Neural progenitor cell (in vitro differentiated cells): ENCODE measurements around the gene HADH. TPM values are rescaled to one million over a fixed set of nuclear protein-coding genes. Genes with fewer than 3 reads are reported as not detected.
"Not testable (repeated sequence)": the region's sequence is repeated elsewhere in the genome, so short reads cannot be mapped to it uniquely, and the experiment has no call there.

Experiments used
- DNase-seq: peaks from one replicate; pipeline ENCODE4 v3.0.0-alpha.2; 2016; ENCODE audit warnings: low spot score
- H2AFZ ChIP-seq: fragments of 200-600 bp; sonication (generic); replicated peaks from 2 replicates; pipeline ENCODE4 v1.6.1; 2016; ENCODE audit warnings: antibody characterized with exemption
- H3F3A ChIP-seq: fragments of 200-600 bp; sonication (generic); 2 replicates; pipeline ENCODE4 v1.6.1; 2016; ENCODE audit warnings: antibody characterized with exemption, low read depth
- H3K27ac ChIP-seq: fragments of 200-600 bp; sonication (generic); 2 replicates; pipeline ENCODE4 v1.5.1; 2016; ENCODE audit warnings: mild to moderate bottlenecking
- H3K27me3 ChIP-seq: fragments of 200-600 bp; sonication (generic); 2 replicates; pipeline ENCODE4 v1.6.1; 2016; ENCODE audit warnings: mild to moderate bottlenecking, moderate library complexity
- H3K36me3 ChIP-seq: fragments of 200-600 bp; sonication (generic); 2 replicates; pipeline ENCODE4 v1.5.1; 2016
- H3K4me1 ChIP-seq: fragments of 200-600 bp; sonication (generic); 2 replicates; pipeline ENCODE4 v1.6.1; 2016; ENCODE audit warnings: mixed run types
- H3K4me2 ChIP-seq: fragments of 200-600 bp; sonication (generic); 2 replicates; pipeline ENCODE4 v1.6.1; 2016
- H3K4me3 ChIP-seq: fragments of 200-600 bp; sonication (generic); 2 replicates; pipeline ENCODE4 v1.5.1; 2016
- H3K79me2 ChIP-seq: fragments of 200-600 bp; sonication (generic); 2 replicates; pipeline ENCODE4 v1.6.1; 2016; ENCODE audit warnings: low read depth
- H3K9ac ChIP-seq: fragments of 200-600 bp; sonication (generic); 2 replicates; pipeline ENCODE4 v1.6.1; 2016
- H3K9me3 ChIP-seq: fragments of 200-600 bp; sonication (generic); 2 replicates; pipeline ENCODE4 v1.5.1; 2016; ENCODE audit warnings: low read depth
- H4K20me1 ChIP-seq: fragments of 200-600 bp; sonication (generic); 2 replicates; pipeline ENCODE4 v1.6.1; 2016; ENCODE audit warnings: low read depth
- H3K27ac Mint-ChIP-seq: 3 replicates; pipeline ENCODE4 v1.8.0; 2021; ENCODE audit warnings: mixed read lengths
- H3K27me3 Mint-ChIP-seq: 2 replicates; pipeline ENCODE4 v1.8.0; 2022; ENCODE audit warnings: low read depth, mild to moderate bottlenecking, inconsistent platforms, moderate library complexity, mixed read lengths; ENCODE audit not compliant: insufficient read depth
- H3K36me3 Mint-ChIP-seq: 3 replicates; pipeline ENCODE4 v1.8.0; 2021; ENCODE audit warnings: mixed read lengths
- H3K4me1 Mint-ChIP-seq: 3 replicates; pipeline ENCODE4 v1.8.0; 2021; ENCODE audit warnings: mixed read lengths
- H3K4me3 Mint-ChIP-seq: 3 replicates; pipeline ENCODE4 v1.8.0; 2021; ENCODE audit warnings: mild to moderate bottlenecking, moderate library complexity, mixed read lengths
- H3K9me3 Mint-ChIP-seq: 3 replicates; pipeline ENCODE4 v1.8.0; 2020; ENCODE audit warnings: mixed read lengths
- CTCF ChIP-seq: fragments of 200-600 bp; sonication (generic); IDR thresholded peaks from 2 replicates; pipeline ENCODE4 v1.5.1; 2017; ENCODE audit warnings: antibody characterized with exemption, mild to moderate bottlenecking
- EZH2 ChIP-seq: fragments of 200-600 bp; sonication (generic); IDR thresholded peaks from 2 replicates; pipeline ENCODE4 v1.6.1; 2017; ENCODE audit warnings: antibody characterized with exemption, mild to moderate bottlenecking, moderate library complexity
- EZH2phosphoT487 ChIP-seq: fragments of 200-600 bp; sonication (generic); IDR thresholded peaks from 2 replicates; pipeline ENCODE4 v1.6.1; 2017; ENCODE audit warnings: antibody characterized with exemption
- total RNA-seq: library from RNA; depleted of rRNA; stranded (reverse); fragments of >200 nt; gene quantifications from 2 replicates; pipeline ENCODE4 v1.2.3, GENCODE V29; 2015; ENCODE audit warnings: low replicate concordance

HADH gene
- total RNA-seq, 1 donor from 2014 or later, result 49.9 TPM

GRCh38 chr4:108048157-108048556 is 58.5 kb downstream of the HADH start:
- peaks cover 2% of the 10 kb centered on the region for H4K20me1 ChIP-seq
- Mint-ChIP-seq H3K36me3 (peaks cover 38% of the 10 kb centered on the region), H3K9me3 (no peaks in the 10 kb centered on the region)

GRCh38 chr4:108048997-108049396 is 59.3 kb downstream of the HADH start:
- Histone ChIP-seq H3K36me3 (no peaks in the 10 kb centered on the region), H3F3A (peaks cover 2% of the 10 kb centered on the region), H3K27ac (no peak overlapping the region), H3K4me3 (no peak overlapping the region), H3K27me3 (peaks cover 9% of the 10 kb centered on the region), H3K4me2 (no peak overlapping the region), H3K9ac (no peak overlapping the region), H3K9me3 (no peaks in the 10 kb centered on the region), H2AFZ (no peak overlapping the region), H3K79me2 (no peaks in the 10 kb centered on the region), H4K20me1 (no peaks in the 10 kb centered on the region), H3K4me1 (peaks cover under 1% of the 10 kb centered on the region)
- DNase-seq, result no peak
- no peaks in the 10 kb centered on the region for H3K27me3 Mint-ChIP-seq
- no peaks in the 10 kb centered on the region for H3K9me3 Mint-ChIP-seq
- no peak for TF ChIP-seq CTCF
- TF ChIP-seq EZH2, result no peak
- TF ChIP-seq EZH2phosphoT487, result no peak
- H3K4me1 Mint-ChIP-seq, result peaks cover 30% of the 10 kb centered on the region
- H3K36me3 Mint-ChIP-seq, result peaks cover 45% of the 10 kb centered on the region
- H3K4me3 Mint-ChIP-seq, result no peak overlapping the region
- H3K27ac Mint-ChIP-seq, result no peak overlapping the region

More at GRCh38 chr4:108048157-108048556, 58.5 kb downstream of the HADH start:
- no peaks in the 10 kb centered on the region for H3K36me3 ChIP-seq
- H3K4me1 ChIP-seq, result peaks cover 6% of the 10 kb centered on the region
- H3K27me3 Mint-ChIP-seq, result no peaks in the 10 kb centered on the region
- no peak overlapping the region for H3K4me3 ChIP-seq
- no peak overlapping the region for H3K27ac ChIP-seq
- no peak overlapping the region for H3K9ac ChIP-seq
- H3K27ac Mint-ChIP-seq, result no peak overlapping the region
- no peak overlapping the region for H3K4me3 Mint-ChIP-seq
- H2AFZ ChIP-seq, result no peak overlapping the region
- peaks cover 11% of the 10 kb centered on the region for H3F3A ChIP-seq
- H3K27me3 ChIP-seq, result peaks cover 9% of the 10 kb centered on the region
- H3K4me1 Mint-ChIP-seq, result peaks cover 38% of the 10 kb centered on the region
- no peaks in the 10 kb centered on the region for H3K9me3 ChIP-seq
- no peaks in the 10 kb centered on the region for H3K79me2 ChIP-seq
- no peak for TF ChIP-seq EZH2phosphoT487
- no peak overlapping the region for H3K4me2 ChIP-seq
- no peak for DNase-seq

DNA sequence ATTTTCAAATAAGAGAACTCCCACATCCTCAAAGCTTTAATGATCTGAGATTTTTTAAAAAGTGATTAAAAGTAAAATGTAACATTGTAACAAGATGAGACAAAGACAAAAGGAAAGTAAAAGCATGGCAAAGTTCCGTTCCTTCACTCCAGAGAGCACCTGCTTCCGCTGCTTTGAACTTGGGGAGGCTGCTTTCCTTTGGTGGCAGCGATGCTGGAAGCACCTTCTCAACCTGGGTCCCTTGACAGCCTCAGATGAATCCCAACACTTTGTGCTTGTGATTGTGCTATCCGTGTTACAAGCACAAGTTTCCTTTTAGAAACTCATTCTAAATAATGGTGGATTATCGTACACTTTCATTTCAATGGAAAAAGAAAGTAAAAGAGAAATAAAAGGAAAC is 59.7 kb downstream of the HADH start:
- Histone ChIP-seq H3K4me1 (no peaks in the 10 kb centered on the region), H3K27ac (no peak overlapping the region), H2AFZ (no peak overlapping the region), H3F3A (no peaks in the 10 kb centered on the region), H3K4me3 (no peak overlapping the region), H4K20me1 (no peaks in the 10 kb centered on the region), H3K79me2 (no peaks in the 10 kb centered on the region), H3K36me3 (no peaks in the 10 kb centered on the region), H3K4me2 (no peak overlapping the region), H3K9ac (no peak overlapping the region), H3K27me3 (peaks cover 9% of the 10 kb centered on the region), H3K9me3 (no peaks in the 10 kb centered on the region)
- Mint-ChIP-seq H3K9me3 (no peaks in the 10 kb centered on the region), H3K4me1 (peaks cover 27% of the 10 kb centered on the region), H3K27me3 (no peaks in the 10 kb centered on the region), H3K36me3 (peaks cover 48% of the 10 kb centered on the region), H3K4me3 (no peak overlapping the region), H3K27ac (no peak overlapping the region)
- TF ChIP-seq EZH2phosphoT487, result no peak
- no peak for TF ChIP-seq EZH2
- no peak for TF ChIP-seq CTCF
- no peak for DNase-seq

DNA sequence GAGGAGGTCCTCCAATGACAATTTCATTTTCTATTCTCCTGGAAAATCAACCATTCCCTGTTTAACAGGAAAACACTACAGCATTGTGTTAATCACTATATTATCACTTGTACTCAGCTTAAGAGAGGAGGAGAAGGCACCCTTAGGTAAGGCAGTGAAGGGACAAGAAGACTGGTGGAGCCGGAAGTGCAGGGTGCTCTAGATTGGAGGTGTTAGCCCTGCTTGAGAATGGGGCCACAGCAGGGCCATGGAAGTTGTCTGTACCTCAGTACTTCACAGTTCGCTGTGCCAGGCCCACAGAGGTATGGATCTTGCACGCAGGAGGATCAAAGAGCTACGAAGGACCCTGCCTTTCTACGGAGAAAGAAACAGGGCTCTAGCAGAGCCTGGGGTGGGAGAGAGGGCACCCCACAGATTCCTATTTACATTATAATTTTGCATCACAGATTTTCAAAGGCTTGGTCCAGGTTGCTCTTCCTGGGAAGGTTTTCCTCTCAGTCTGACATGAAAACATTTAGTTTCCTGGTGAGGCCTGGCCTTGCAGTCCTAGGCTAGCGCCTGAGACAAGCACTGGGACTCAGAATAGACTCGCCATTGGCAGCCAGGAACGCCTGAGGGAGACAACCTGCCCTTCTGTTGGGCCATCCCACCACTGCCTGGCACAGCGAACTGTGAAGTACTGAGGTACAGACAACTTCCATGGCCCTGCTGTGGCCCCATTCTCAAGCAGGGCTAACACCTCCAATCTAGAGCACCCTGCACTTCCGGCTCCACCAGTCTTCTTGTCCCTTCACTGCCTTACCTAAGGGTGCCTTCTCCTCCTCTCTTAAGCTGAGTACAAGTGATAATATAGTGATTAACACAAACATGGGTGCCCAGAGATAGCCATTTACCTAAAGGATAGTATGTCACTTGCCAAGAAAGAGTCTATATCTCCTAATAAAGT is 60.8 kb downstream of the HADH start:
- not testable (repeated sequence) for H3K27me3 Mint-ChIP-seq, H3F3A ChIP-seq, H3K4me1 ChIP-seq, H3K9ac ChIP-seq, H2AFZ ChIP-seq, H3K4me2 ChIP-seq, H3K9me3 Mint-ChIP-seq, H3K4me3 ChIP-seq, H3K36me3 ChIP-seq, DNase-seq, H3K27me3 ChIP-seq, H3K79me2 ChIP-seq, H3K27ac ChIP-seq, H3K9me3 ChIP-seq, H3K27ac Mint-ChIP-seq, H4K20me1 ChIP-seq
- peak overlapping the region; percentile 54 for H3K4me3 Mint-ChIP-seq
- peaks cover 19% of the 10 kb centered on the region for H3K4me1 Mint-ChIP-seq
- H3K36me3 Mint-ChIP-seq, result peaks cover 50% of the 10 kb centered on the region
